ENCODE measurements around the gene ALDH9A1.

ALDH9A1 gene

GRCh38 chr1:165624441-165624840 lies 73.9 kb downstream of the ALDH9A1 start:
- H3K4me3 ChIP-seq (ENCODE audit: insufficient read depth, low read depth, low read length) = no peak overlapping the region
- WGBS, 2 experiments = 90 to 92% methylated on average over 4 of the region's 4 CpGs

GRCh38 chr1:165623624-165624023 lies 74.7 kb downstream of the ALDH9A1 start:
- no peaks in the 10 kb centered on the region for H3K9me3 ChIP-seq (ENCODE audit: control insufficient read depth, low read length)
- no peaks in the 10 kb centered on the region for H3K27me3 ChIP-seq (ENCODE audit: control insufficient read depth, insufficient read depth, low read length, poor library complexity, severe bottlenecking)
- no peaks in the 10 kb centered on the region for H3K36me3 ChIP-seq (ENCODE audit: control insufficient read depth, insufficient read depth, low read length)
- no peak overlapping the region for H3K27ac ChIP-seq (ENCODE audit: insufficient read depth, low read depth, low read length, poor library complexity, severe bottlenecking)
- no peak overlapping the region for H3K4me3 ChIP-seq (ENCODE audit: insufficient read depth, low read depth, low read length)
- no peaks in the 10 kb centered on the region for H3K4me1 ChIP-seq (ENCODE audit: control insufficient read depth, insufficient read depth, low read length)

More at GRCh38 chr1:165624441-165624840, 73.9 kb downstream of the ALDH9A1 start:
- Histone ChIP-seq H3K36me3 (ENCODE audit: control insufficient read depth, insufficient read depth, low read length) (no peaks in the 10 kb centered on the region), H3K27ac (ENCODE audit: insufficient read depth, low read depth, low read length, poor library complexity, severe bottlenecking) (no peak overlapping the region), H3K27me3 (ENCODE audit: control insufficient read depth, insufficient read depth, low read length, poor library complexity, severe bottlenecking) (peaks cover 5% of the 10 kb centered on the region), H3K4me1 (ENCODE audit: control insufficient read depth, insufficient read depth, low read length) (no peaks in the 10 kb centered on the region), H3K9me3 (ENCODE audit: control insufficient read depth, low read length) (no peaks in the 10 kb centered on the region)

GRCh38 chr1:165619647-165620151 lies 78.7 kb downstream of the ALDH9A1 start:
- no peaks in the 10 kb centered on the region for H3K27me3 ChIP-seq (ENCODE audit: control insufficient read depth, insufficient read depth, low read length, poor library complexity, severe bottlenecking)
- 83 to 95% methylated on average over 1 of the region's 1 CpG for WGBS, 2 experiments
- no peak overlapping the region for H3K4me3 ChIP-seq (ENCODE audit: insufficient read depth, low read depth, low read length)
- H3K36me3 ChIP-seq (ENCODE audit: control insufficient read depth, insufficient read depth, low read length) = no peaks in the 10 kb centered on the region
- H3K4me1 ChIP-seq (ENCODE audit: control insufficient read depth, insufficient read depth, low read length) = no peaks in the 10 kb centered on the region
- no peak overlapping the region for H3K27ac ChIP-seq (ENCODE audit: insufficient read depth, low read depth, low read length, poor library complexity, severe bottlenecking)
- no peaks in the 10 kb centered on the region for H3K9me3 ChIP-seq (ENCODE audit: control insufficient read depth, low read length)

GRCh38 chr1:165616987-165617546 lies 81.3 kb downstream of the ALDH9A1 start:
- H3K9me3 ChIP-seq (ENCODE audit: control insufficient read depth, low read length) = no peaks in the 10 kb centered on the region
- H3K27me3 ChIP-seq (ENCODE audit: control insufficient read depth, insufficient read depth, low read length, poor library complexity, severe bottlenecking) = no peaks in the 10 kb centered on the region
- no peak overlapping the region for H3K27ac ChIP-seq (ENCODE audit: insufficient read depth, low read depth, low read length, poor library complexity, severe bottlenecking)
- no peaks in the 10 kb centered on the region for H3K36me3 ChIP-seq (ENCODE audit: control insufficient read depth, insufficient read depth, low read length)
- H3K4me3 ChIP-seq (ENCODE audit: insufficient read depth, low read depth, low read length) = no peak overlapping the region
- WGBS, 2 experiments = 90 to 93% methylated on average over 8 of the region's 8 CpGs
- no peaks in the 10 kb centered on the region for H3K4me1 ChIP-seq (ENCODE audit: control insufficient read depth, insufficient read depth, low read length)

GRCh38 chr1:165616054-165616612 lies 82.2 kb downstream of the ALDH9A1 start:
- H3K27ac ChIP-seq (ENCODE audit: insufficient read depth, low read depth, low read length, poor library complexity, severe bottlenecking) = no peak overlapping the region
- H3K27me3 ChIP-seq (ENCODE audit: control insufficient read depth, insufficient read depth, low read length, poor library complexity, severe bottlenecking) = no peaks in the 10 kb centered on the region
- 42 to 59% methylated on average over 1 of the region's 1 CpG for WGBS, 2 experiments
- no peak overlapping the region for H3K4me3 ChIP-seq (ENCODE audit: insufficient read depth, low read depth, low read length)
- no peaks in the 10 kb centered on the region for H3K36me3 ChIP-seq (ENCODE audit: control insufficient read depth, insufficient read depth, low read length)
- no peaks in the 10 kb centered on the region for H3K9me3 ChIP-seq (ENCODE audit: control insufficient read depth, low read length)
- no peaks in the 10 kb centered on the region for H3K4me1 ChIP-seq (ENCODE audit: control insufficient read depth, insufficient read depth, low read length)
